HCT116 (cell line): ENCODE measurements around the gene COL18A1. TPM values are rescaled to one million over a fixed set of nuclear protein-coding genes. Genes with fewer than 3 reads are reported as not detected.

ENCODE experiments used
- ATAC-seq: fragments of 200-7000 bp; cut with Tn5 transposase; 2 replicates; pipeline ENCODE4 v1.9.1; 2020; ENCODE audit warnings: mild to moderate bottlenecking, moderate library complexity
- BruUV-seq: library from RNA; stranded (reverse); fragments of 400-500 nt; replicated peaks from 2 replicates; lab custom pipeline; 2021; lab: Mats Ljungman, UMichigan
- CTCF ChIA-PET: fragments of 300-600 bp; sonication (Branson Sonifier 250); formaldehyde crosslinking; loops from one replicate; lab custom pipeline; 2021; ENCODE audit warnings: antibody characterized with exemption; lab: Charles Lee
- POLR2A ChIA-PET: fragments of 300-600, 350-600 bp; sonication (Branson Sonifier 250); formaldehyde crosslinking; loops from one replicate; lab custom pipeline; 2021; ENCODE audit warnings: antibody characterized with exemption; lab: Charles Lee
- RAD21 ChIA-PET, 2 experiments: fragments of 300-600 bp; sonication (Branson Sonifier 250); formaldehyde crosslinking; loops; one replicate each; lab custom pipeline; 2023; ENCODE audit warnings: low total read pairs in 2 of 2; ENCODE audit not compliant: uncharacterized antibody in 2 of 2, unreplicated experiment in 2 of 2, low non-redundant PET in 1 of 2; lab: Charles Lee
- DNase-seq: peaks from one replicate; pipeline ENCODE4 v3.0.0-alpha.2; 2010; ENCODE audit warnings: low read depth, low spot score
- H2AFZ ChIP-seq: fragments of 200-600 bp; shearing (Covaris generic), sonication (generic); 2 replicates; pipeline ENCODE4 v1.6.1; 2017; ENCODE audit warnings: low read depth, mixed run types, mixed read lengths, antibody characterized with exemption, low read length; ENCODE audit not compliant: poor library complexity, severe bottlenecking
- H3K27ac ChIP-seq: 2 replicates; pipeline ENCODE4 v1.5.1; 2012; ENCODE audit warnings: low read depth, low read length
- H3K27me3 ChIP-seq: fragments of 200-600 bp; sonication (generic); 2 replicates; pipeline ENCODE4 v1.6.1; 2016; ENCODE audit warnings: mixed run types, low read length, mixed read lengths; ENCODE audit not compliant: insufficient read depth
- H3K36me3 ChIP-seq, 2 experiments: fragments of 200-500 bp in 1 of 2; fragments of 200-600 bp in 1 of 2; sonication (Bioruptor generic) in 1 of 2; sonication (generic) in 1 of 2; 2 replicates each; pipeline versions ENCODE4 v1.5.1 to v1.6.1; 2014 to 2016; ENCODE audit warnings: low read length in 2 of 2, inconsistent platforms in 1 of 2, mixed read lengths in 1 of 2, mixed run types in 1 of 2; ENCODE audit not compliant: insufficient read depth in 2 of 2, control insufficient read depth in 1 of 2
- H3K4me1 ChIP-seq, 2 experiments: fragments of 200-600 bp in 1 of 2; sonication (generic) in 1 of 2; 2 replicates each; pipeline versions ENCODE4 v1.5.1 to v1.6.1; 2012 to 2017; ENCODE audit warnings: low read length in 2 of 2, inconsistent platforms in 1 of 2, mild to moderate bottlenecking in 1 of 2, mixed read lengths in 1 of 2, mixed run types in 1 of 2, moderate library complexity in 1 of 2; ENCODE audit not compliant: insufficient read depth in 2 of 2, control insufficient read depth in 1 of 2
- H3K4me2 ChIP-seq: fragments of 200-600 bp; sonication (generic); 2 replicates; pipeline ENCODE4 v1.6.1; 2017; ENCODE audit warnings: mixed run types, low read length, mixed read lengths
- H3K4me3 ChIP-seq, 2 experiments: fragments of 200-600 bp in 1 of 2; sonication (generic) in 1 of 2; replicated peaks in 1 of 2; 2 replicates each; pipeline ENCODE4 v1.5.1; 2011 to 2016; ENCODE audit warnings: low read length in 2 of 2, control low read depth in 1 of 2, low read depth in 1 of 2, mild to moderate bottlenecking in 1 of 2, mixed read lengths in 1 of 2, mixed run types in 1 of 2
- H3K79me2 ChIP-seq: fragments of 200-600 bp; sonication (generic); 2 replicates; pipeline ENCODE4 v1.6.1; 2017; ENCODE audit warnings: mild to moderate bottlenecking, mixed run types, low read length, moderate library complexity, mixed read lengths; ENCODE audit not compliant: insufficient read depth
- H3K9ac ChIP-seq: fragments of 200-600 bp; sonication (generic); 2 replicates; pipeline ENCODE4 v1.6.1; 2016; ENCODE audit warnings: low read length, mixed read lengths
- H3K9me2 ChIP-seq: fragments of 200-600 bp; sonication (generic), shearing (Covaris generic); 2 replicates; pipeline ENCODE4 v1.6.1; 2017; ENCODE audit warnings: mixed run types, mild to moderate bottlenecking, moderate library complexity; ENCODE audit not compliant: insufficient read depth
- H3K9me3 ChIP-seq, 2 experiments: fragments of 200-500 bp in 1 of 2; fragments of 200-600 bp in 1 of 2; sonication (Bioruptor generic) in 1 of 2; sonication (generic) in 1 of 2; 2 replicates each; pipeline ENCODE4 v1.6.1; 2014 to 2017; ENCODE audit warnings: low read length in 2 of 2, mixed read lengths in 2 of 2, inconsistent platforms in 1 of 2, low read depth in 1 of 2, mild to moderate bottlenecking in 1 of 2, mixed run types in 1 of 2, moderate library complexity in 1 of 2; ENCODE audit not compliant: control insufficient read depth in 1 of 2, insufficient read depth in 1 of 2
- H4K20me1 ChIP-seq: fragments of 200-600 bp; sonication (generic), shearing (Covaris generic); 2 replicates; pipeline ENCODE4 v1.6.1; 2017; ENCODE audit warnings: mixed run types, mild to moderate bottlenecking, moderate library complexity; ENCODE audit not compliant: insufficient read depth
- CBX3 ChIP-seq: IDR thresholded peaks from 2 replicates; pipeline ENCODE4 v1.6.1; 2012; ENCODE audit warnings: low read depth
- CEBPB ChIP-seq: IDR thresholded peaks from 2 replicates; pipeline ENCODE4 v1.6.1; 2012; ENCODE audit warnings: low read depth
- EGR1 ChIP-seq: IDR thresholded peaks from 2 replicates; pipeline ENCODE4 v1.6.1; 2012; ENCODE audit warnings: low read depth
- EZH2phosphoT487 ChIP-seq: fragments of 200-600 bp; IDR thresholded peaks from 2 replicates; pipeline ENCODE4 v1.6.1; 2018; ENCODE audit warnings: antibody characterized with exemption, borderline replicate concordance
- POLR2A ChIP-seq: IDR thresholded peaks from 2 replicates; pipeline ENCODE4 v1.7.0; 2011; ENCODE audit warnings: borderline replicate concordance; ENCODE audit not compliant: insufficient read depth, insufficient read length; ENCODE audit errors: extremely low read depth
- POLR2AphosphoS5 ChIP-seq: IDR thresholded peaks from 2 replicates; pipeline ENCODE4 v1.6.1; 2011; ENCODE audit warnings: mild to moderate bottlenecking, low read depth, low read length, moderate library complexity
- RAD21 ChIP-seq: IDR thresholded peaks from 2 replicates; pipeline ENCODE4 v1.6.1; 2012; ENCODE audit warnings: low read depth, mild to moderate bottlenecking
- SRF ChIP-seq: IDR thresholded peaks from 2 replicates; pipeline ENCODE4 v1.6.1; 2012; ENCODE audit warnings: low read depth
- TCF7L2 ChIP-seq: IDR thresholded peaks from 2 replicates; pipeline ENCODE4 v1.7.0; 2011; ENCODE audit warnings: borderline replicate concordance, inconsistent platforms; ENCODE audit not compliant: insufficient read depth, insufficient read length; ENCODE audit errors: extremely low read depth
- YY1 ChIP-seq: IDR thresholded peaks from 2 replicates; pipeline ENCODE4 v1.6.1; 2011; ENCODE audit warnings: low read length, low read depth, moderate library complexity, mild to moderate bottlenecking; ENCODE audit not compliant: insufficient replicate concordance; ENCODE audit errors: extremely low read depth
- ZBTB33 ChIP-seq: IDR thresholded peaks from 2 replicates; pipeline ENCODE4 v1.6.1; 2011; ENCODE audit warnings: mild to moderate bottlenecking, low read length, moderate library complexity; ENCODE audit not compliant: insufficient replicate concordance; ENCODE audit errors: extremely low read depth
- ZFX ChIP-seq: fragments of 450-650 bp; IDR thresholded peaks from 2 replicates; pipeline ENCODE4 v1.6.1; 2017
- ZNF274 ChIP-seq: fragments of 200-500 bp; sonication (Bioruptor generic); IDR thresholded peaks from 2 replicates; pipeline ENCODE4 v1.6.1; 2014; ENCODE audit warnings: mild to moderate bottlenecking, low read depth, low read length, inconsistent platforms
- intact Hi-C: fragments of 100-400 bp; cut with micrococcal nuclease; formaldehyde crosslinking; loops from 2 replicates; pipeline ENCODE4 v1.10.0; 2022
- total RNA-seq: library from RNA; stranded (reverse); gene quantifications from one replicate; pipeline ENCODE4 v1.2.1, GENCODE V29; 2021; ENCODE audit not compliant: unreplicated experiment
- TF ChIP-seq, protein P1 (sequence below): IDR thresholded peaks from 2 replicates; pipeline ENCODE4 v1.6.1; 2012; ENCODE audit warnings: low read depth

COL18A1 gene
- total RNA-seq, 1 experiment from 2014 or later: 59.5 TPM

GRCh38 chr21:45468051-45468970 is 63.3 kb downstream of the COL18A1 start:
- BruUV-seq: no TSS peak
- ChIA-PET CTCF (no interaction called here), RAD21 (no interaction called here), POLR2A (no interaction called here)
- peaks cover 0 to 5% of the 10 kb centered on the region in 2 experiments; a peak in 1 of 4 replicates for H3K36me3 ChIP-seq
- no peaks in the 10 kb centered on the region for H3K9me3 ChIP-seq
- intact Hi-C loops: no loop called here
- H4K20me1 ChIP-seq: no peaks in the 10 kb centered on the region
- no peak overlapping the region for H3K4me3 ChIP-seq
- peaks cover 5 to 13% of the 10 kb centered on the region in 2 experiments; a peak in 3 of 4 replicates for H3K4me1 ChIP-seq
- H3K27ac ChIP-seq: no peak overlapping the region
- TF ChIP-seq CEBPB (no peak), ZBTB33 (no peak), POLR2AphosphoS5 (no peak), POLR2A (no peak), EZH2phosphoT487 (no peak), TCF7L2 (no peak), EGR1 (no peak), ZFX (no peak), RAD21 (no peak), YY1 (no peak), CBX3 (no peak), ZNF274 (no peak), SRF (no peak)
- TF ChIP-seq, protein P1, sequence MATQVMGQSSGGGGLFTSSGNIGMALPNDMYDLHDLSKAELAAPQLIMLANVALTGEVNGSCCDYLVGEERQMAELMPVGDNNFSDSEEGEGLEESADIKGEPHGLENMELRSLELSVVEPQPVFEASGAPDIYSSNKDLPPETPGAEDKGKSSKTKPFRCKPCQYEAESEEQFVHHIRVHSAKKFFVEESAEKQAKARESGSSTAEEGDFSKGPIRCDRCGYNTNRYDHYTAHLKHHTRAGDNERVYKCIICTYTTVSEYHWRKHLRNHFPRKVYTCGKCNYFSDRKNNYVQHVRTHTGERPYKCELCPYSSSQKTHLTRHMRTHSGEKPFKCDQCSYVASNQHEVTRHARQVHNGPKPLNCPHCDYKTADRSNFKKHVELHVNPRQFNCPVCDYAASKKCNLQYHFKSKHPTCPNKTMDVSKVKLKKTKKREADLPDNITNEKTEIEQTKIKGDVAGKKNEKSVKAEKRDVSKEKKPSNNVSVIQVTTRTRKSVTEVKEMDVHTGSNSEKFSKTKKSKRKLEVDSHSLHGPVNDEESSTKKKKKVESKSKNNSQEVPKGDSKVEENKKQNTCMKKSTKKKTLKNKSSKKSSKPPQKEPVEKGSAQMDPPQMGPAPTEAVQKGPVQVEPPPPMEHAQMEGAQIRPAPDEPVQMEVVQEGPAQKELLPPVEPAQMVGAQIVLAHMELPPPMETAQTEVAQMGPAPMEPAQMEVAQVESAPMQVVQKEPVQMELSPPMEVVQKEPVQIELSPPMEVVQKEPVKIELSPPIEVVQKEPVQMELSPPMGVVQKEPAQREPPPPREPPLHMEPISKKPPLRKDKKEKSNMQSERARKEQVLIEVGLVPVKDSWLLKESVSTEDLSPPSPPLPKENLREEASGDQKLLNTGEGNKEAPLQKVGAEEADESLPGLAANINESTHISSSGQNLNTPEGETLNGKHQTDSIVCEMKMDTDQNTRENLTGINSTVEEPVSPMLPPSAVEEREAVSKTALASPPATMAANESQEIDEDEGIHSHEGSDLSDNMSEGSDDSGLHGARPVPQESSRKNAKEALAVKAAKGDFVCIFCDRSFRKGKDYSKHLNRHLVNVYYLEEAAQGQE: no peak
- no peak overlapping the region for H3K4me2 ChIP-seq
- no peaks in the 10 kb centered on the region for H3K9me2 ChIP-seq
- H3K27me3 ChIP-seq: no peaks in the 10 kb centered on the region
- DNase-seq (no peak), ATAC-seq (no peak)
- no peak overlapping the region for H2AFZ ChIP-seq
- peaks cover 4% of the 10 kb centered on the region; the same call in 1 of the 2 replicates for H3K79me2 ChIP-seq
- no peak overlapping the region for H3K9ac ChIP-seq
